HK-2 (cell line): Measurements from ENCODE around the gene SLC25A44.
"Not testable (repeated sequence)": the region's sequence is repeated elsewhere in the genome, so short reads cannot be mapped to it uniquely, and the experiment has no call there.

Experiments
- DNase-seq: peaks from one replicate; pipeline ENCODE4 v3.0.0-alpha.2; 2018; ENCODE audit not compliant: unreplicated experiment

SLC25A44 gene

DNA sequence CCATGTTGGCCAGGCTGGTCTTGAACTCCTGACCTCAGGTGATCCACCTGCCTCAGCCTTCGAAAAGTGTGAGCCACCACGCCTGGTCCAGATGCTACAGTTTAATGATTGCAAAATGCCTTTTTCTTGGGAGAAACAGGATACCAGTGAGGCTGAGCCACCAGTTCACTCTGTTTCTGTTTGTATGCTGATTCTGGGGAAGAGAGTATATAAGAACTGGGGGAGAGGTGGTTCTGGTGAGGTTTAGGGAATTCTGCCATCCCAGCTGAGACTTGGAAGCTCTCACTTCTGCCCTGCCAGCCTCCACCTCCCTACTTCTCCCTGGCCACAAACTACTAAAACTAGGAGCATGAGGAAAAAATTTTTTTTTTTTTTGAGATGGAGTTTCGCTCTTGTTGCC, 10.8 kb downstream of the SLC25A44 start:
- DNase-seq: no peak

- no peak for DNase-seq
Observed at GRCh38 chr1:156211243-156211642, 17.3 kb downstream of the SLC25A44 start.

- no peak for DNase-seq
Observed at GRCh38 chr1:156212130-156212529, 18.2 kb downstream of the SLC25A44 start.

GRCh38 chr1:156212833-156213643, 19.1 kb downstream of the SLC25A44 start, which contains the start of gene PMF1:
Gene PMF1 (plus strand): TSS chr1:156213007. CDS start chr1:156213016, 9 bp downstream.
- peak; percentile 97 for DNase-seq

DNA sequence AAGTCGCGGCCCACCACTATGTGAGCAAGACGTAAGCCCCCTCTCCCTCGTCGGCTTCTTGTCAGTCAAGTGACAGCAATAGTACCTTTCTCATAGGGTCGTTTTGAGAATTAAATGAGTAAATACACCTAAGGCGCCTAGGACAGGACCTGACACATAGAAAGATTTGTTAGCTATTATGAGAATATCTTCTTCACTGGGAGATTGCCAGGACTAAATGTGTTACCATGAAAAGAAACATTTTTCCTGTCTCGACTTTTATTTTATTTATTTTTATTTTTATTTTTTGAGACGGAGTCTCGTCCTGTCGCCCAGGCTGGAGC, 19.7 kb downstream of the SLC25A44 start:
- no peak for DNase-seq

GRCh38 chr1:156214024-156214748, 20.3 kb downstream of the SLC25A44 start:
- peak; percentile 46 for DNase-seq

DNA sequence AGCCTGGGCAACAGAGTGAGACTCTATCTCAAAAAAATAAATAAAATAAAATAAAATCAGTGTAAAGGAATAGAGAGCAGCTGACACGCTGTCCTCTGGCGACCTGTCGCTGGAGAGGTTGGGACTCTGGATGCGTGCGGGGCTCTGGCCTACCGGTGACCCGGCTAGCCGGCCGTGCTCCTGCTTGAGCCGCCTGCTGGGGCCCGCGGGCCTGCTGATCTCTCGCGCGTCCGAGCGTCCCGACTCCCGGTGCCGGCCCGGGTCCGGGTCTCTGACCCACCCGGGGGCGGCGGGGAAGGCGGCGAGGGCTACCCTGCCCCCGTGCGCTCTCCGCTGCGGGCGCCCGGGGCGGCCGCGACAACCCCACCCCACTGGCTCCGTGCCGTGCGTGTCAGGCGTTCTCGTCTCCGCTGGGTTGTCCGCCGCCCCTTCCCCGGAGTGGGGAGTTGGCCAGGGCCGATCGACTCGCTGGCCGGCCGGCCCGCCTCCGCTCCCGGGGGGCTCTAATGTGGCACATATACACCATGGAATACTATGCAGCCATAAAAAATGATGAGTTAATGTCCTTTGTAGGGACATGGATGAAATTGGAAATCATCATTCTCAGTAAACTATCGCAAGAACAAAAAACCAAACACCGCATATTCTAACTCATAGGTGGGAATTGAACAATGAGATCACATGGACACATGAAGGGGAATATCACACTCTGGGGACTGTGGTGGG, 22.6 kb downstream of the SLC25A44 start:
- DNase-seq: not testable (repeated sequence)

DNA sequence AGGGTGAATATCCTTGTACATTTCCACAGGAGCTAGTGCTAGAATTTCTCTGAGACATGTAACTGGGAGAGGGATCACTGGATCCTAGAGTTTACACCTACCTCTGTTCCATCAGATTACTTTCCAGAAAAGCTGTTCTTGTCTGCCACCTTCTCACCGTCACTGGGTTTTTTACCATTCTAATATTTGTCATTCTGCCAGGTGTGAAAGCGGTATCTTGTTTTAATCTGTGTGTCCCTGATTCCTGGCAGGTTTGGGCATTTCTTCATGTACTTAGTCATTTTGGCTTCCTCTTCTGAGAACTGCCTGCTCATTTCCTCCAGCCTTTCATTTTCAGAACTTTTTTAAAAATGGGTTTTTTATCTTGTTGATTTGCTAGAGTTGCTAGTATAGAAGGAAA, 24.0 kb downstream of the SLC25A44 start:
- no peak for DNase-seq

- DNase-seq: no peak
Observed at GRCh38 chr1:156220226-156220625, 26.3 kb downstream of the SLC25A44 start.

DNA sequence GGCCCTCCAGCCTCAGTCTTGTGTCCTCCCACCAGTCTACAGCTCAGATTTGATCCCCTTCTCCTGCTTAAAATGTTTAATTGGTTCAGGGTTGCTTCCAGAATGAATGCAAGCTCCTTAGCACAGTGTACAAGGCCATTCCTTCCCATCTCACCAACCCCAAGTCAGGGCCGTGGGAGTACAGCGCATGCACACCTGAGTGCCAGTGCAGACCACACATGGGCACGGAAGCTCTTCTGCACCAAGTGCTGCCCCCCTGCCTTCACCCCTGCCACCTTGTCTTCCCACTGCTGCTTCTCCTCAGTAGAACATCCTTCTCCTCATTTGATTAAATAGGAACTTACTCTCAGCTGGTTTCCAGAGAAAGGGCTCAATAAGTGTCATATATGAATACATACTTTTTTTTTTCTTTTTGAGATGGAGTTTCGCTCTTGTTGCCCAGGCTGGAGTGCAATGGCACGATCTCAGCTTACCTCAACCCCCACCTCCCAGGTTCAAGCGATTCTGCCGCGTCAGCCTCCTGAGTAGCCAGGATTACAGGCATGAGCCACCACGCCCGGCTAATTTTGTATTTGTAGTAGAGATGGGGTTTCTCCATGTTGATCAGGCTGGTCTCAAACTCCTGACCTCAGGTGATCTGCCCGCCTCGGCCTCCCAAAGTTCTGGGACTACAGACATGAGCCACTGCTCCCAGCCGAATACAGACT, 28.2 kb downstream of the SLC25A44 start:
- DNase-seq: no peak

- DNase-seq: no peak
Observed at GRCh38 chr1:156225677-156226014, 31.7 kb downstream of the SLC25A44 start.

DNA sequence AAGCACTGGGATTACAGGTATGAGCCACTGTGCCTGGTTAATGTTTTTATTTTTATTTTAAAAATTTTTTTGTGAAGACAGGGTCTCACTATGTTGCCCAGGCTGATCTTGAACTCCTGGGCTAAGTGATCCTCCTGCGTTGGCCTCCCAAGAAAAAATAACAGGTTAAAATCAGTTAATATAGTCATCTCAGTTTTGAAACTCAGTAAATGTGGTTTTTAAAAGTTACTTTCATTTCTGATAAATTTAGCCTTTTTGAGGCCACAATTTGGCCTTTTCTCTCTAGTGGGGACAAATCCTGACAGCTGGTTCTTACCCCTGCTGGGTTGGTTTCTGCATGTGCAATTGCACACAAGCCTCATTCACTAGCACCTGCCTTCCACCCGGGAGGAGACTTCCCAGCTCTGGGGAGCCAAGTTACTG, 32.2 kb downstream of the SLC25A44 start:
- DNase-seq: no peak

- DNase-seq: no peak
Observed at GRCh38 chr1:156226782-156227181, 32.9 kb downstream of the SLC25A44 start.

DNA sequence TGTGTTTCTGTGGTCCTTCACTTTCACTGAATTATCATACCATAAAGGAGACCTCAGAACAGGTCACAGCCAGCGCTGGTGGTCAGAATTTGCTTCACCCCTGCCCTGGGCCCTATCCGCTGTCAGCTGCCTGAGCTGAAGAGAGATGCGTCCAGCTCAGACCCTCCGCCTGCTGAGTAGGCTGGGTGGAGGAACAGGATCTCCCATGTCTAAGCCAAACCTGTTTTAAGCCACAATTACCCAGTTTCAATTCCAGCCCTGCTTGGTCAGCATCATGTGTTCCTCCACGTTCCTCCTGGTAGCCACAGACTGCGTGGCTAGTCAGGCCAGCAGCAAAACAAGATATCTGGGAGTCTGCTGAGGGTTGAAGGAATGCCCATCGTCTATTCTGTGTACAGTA, 34.6 kb downstream of the SLC25A44 start:
- DNase-seq: no peak

DNA sequence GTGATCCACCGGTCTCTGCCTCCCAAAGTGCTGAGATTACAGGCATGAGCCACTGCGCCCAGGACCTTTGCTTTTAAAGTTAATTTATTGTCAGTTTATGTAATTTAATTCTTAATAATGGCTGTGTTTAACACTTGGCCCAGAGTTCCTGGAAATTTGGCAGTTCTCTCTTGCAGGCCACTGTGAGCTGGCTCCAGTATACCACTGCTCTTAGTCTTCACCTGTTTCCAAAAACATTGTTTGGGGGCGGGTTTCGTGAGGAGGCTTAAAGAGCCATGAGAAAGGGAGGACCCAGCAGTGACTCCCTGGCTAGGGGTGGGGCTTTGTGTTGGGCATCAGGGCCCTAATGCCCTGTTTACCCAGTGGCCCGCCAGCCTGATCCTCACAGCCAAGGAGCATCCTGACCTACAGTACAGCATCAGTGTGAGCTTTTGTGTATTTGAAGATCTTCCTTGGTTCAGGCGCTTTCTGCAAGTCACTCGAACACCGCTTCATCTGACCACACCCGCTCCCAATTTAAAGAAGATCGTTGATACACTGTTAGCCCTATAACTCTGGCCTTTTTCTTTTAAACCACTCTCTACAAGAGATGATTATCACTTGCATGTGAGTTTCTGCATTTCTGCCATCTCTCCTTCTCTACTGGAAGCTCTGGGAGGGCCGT, 36.0 kb downstream of the SLC25A44 start:
- DNase-seq: no peak

DNA sequence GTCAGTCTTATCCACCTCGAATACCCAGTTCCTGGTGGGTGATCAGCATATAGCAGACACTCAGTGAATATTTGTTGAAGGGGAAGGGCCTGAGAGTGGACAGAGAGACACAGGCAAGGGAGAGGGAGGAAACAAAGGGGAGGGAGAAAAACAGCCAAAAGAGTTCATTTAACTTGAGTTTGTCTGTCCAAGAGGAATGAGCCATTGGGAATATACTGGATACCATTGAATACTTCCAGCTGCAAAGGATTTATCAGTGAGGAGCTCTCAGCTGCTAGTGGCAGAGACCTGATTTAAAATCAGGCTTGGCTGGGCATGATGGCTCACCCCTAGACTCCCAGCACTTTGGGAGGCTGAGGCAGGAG, 36.6 kb downstream of the SLC25A44 start:
- no peak for DNase-seq

DNA sequence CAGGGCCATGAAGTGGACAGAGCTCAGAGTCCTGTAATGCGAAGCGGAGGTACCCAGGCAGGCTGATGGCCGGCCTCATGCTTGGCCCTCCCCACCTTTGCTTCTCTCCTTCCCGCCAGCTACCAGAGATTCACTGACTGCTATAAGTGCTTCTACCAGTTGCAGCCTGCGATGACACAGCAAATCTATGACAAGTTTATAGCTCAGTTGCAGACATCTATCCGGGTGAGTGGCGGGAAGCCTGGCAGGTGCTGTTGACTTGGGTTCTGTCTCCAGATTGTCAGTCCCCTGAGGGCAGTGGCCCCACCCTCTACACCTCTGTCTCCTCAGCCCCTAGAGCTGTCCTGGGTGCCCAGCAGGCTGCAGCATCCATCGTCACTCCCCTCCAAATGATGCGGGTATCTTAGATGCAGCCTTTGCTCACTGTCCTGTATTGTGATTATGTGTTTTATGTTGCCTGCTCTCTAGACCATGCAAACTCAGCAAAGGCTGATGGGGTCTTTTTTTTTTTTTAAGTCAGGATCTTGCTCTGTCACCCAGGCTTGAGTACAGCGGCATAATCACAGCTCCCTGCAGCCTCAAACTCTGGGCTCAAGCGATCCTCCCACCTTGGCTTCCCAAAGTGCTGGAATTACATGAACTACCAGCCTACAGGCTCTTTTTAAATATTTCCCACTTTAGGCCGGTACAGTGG, 38.4 kb downstream of the SLC25A44 start:
- no peak for DNase-seq

GRCh38 chr1:156233426-156234127, 39.7 kb downstream of the SLC25A44 start:
- no peak for DNase-seq

DNA sequence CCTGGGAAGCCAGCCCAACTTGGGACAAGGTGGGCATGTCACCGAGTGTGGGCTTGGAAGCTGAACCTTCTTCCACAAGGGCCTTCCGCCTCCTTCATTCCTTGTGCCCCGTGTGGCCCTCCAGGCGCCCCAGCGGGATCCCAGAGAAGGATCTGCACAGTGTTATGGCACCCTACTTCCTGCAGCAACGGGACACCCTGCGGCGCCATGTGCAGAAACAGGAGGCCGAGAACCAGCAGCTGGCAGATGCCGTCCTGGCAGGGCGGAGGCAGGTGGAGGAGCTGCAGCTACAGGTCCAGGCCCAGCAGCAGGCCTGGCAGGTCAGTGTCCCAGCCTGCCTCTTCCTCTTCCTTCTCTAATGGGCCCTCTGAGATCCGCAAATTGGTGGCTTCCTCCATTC, 42.3 kb downstream of the SLC25A44 start:
- no peak for DNase-seq

- DNase-seq: no peak
Observed at GRCh38 chr1:156238248-156238647, 44.3 kb downstream of the SLC25A44 start.
